HCT116 (cell line): ENCODE measurements around the gene AAMP. TPM values are rescaled to one million over a fixed set of nuclear protein-coding genes. Genes with fewer than 3 reads are reported as not detected.

Source experiments
- ATAC-seq: fragments of 200-7000 bp; cut with Tn5 transposase; 2 replicates; pipeline ENCODE4 v1.9.1; 2020; ENCODE audit warnings: mild to moderate bottlenecking, moderate library complexity
- BruUV-seq: library from RNA; stranded (reverse); fragments of 400-500 nt; replicated peaks from 2 replicates; lab custom pipeline; 2021; lab: Mats Ljungman, UMichigan
- CTCF ChIA-PET: fragments of 300-600 bp; sonication (Branson Sonifier 250); formaldehyde crosslinking; loops from one replicate; lab custom pipeline; 2021; ENCODE audit warnings: antibody characterized with exemption; lab: Charles Lee
- POLR2A ChIA-PET: fragments of 300-600, 350-600 bp; sonication (Branson Sonifier 250); formaldehyde crosslinking; loops from one replicate; lab custom pipeline; 2021; ENCODE audit warnings: antibody characterized with exemption; lab: Charles Lee
- RAD21 ChIA-PET, 2 experiments: fragments of 300-600 bp; sonication (Branson Sonifier 250); formaldehyde crosslinking; loops; one replicate each; lab custom pipeline; 2023; ENCODE audit warnings: low total read pairs in 2 of 2; ENCODE audit not compliant: uncharacterized antibody in 2 of 2, unreplicated experiment in 2 of 2, low non-redundant PET in 1 of 2; lab: Charles Lee
- DNase-seq: peaks from one replicate; pipeline ENCODE4 v3.0.0-alpha.2; 2010; ENCODE audit warnings: low read depth, low spot score
- H2AFZ ChIP-seq: fragments of 200-600 bp; shearing (Covaris generic), sonication (generic); 2 replicates; pipeline ENCODE4 v1.6.1; 2017; ENCODE audit warnings: low read depth, mixed run types, mixed read lengths, antibody characterized with exemption, low read length; ENCODE audit not compliant: poor library complexity, severe bottlenecking
- H3K27ac ChIP-seq: 2 replicates; pipeline ENCODE4 v1.5.1; 2012; ENCODE audit warnings: low read depth, low read length
- H3K27me3 ChIP-seq: fragments of 200-600 bp; sonication (generic); 2 replicates; pipeline ENCODE4 v1.6.1; 2016; ENCODE audit warnings: mixed run types, low read length, mixed read lengths; ENCODE audit not compliant: insufficient read depth
- H3K36me3 ChIP-seq, 2 experiments: fragments of 200-500 bp in 1 of 2; fragments of 200-600 bp in 1 of 2; sonication (Bioruptor generic) in 1 of 2; sonication (generic) in 1 of 2; 2 replicates each; pipeline versions ENCODE4 v1.5.1 to v1.6.1; 2014 to 2016; ENCODE audit warnings: low read length in 2 of 2, inconsistent platforms in 1 of 2, mixed read lengths in 1 of 2, mixed run types in 1 of 2; ENCODE audit not compliant: insufficient read depth in 2 of 2, control insufficient read depth in 1 of 2
- H3K4me1 ChIP-seq, 2 experiments: fragments of 200-600 bp in 1 of 2; sonication (generic) in 1 of 2; 2 replicates each; pipeline versions ENCODE4 v1.5.1 to v1.6.1; 2012 to 2017; ENCODE audit warnings: low read length in 2 of 2, inconsistent platforms in 1 of 2, mild to moderate bottlenecking in 1 of 2, mixed read lengths in 1 of 2, mixed run types in 1 of 2, moderate library complexity in 1 of 2; ENCODE audit not compliant: insufficient read depth in 2 of 2, control insufficient read depth in 1 of 2
- H3K4me2 ChIP-seq: fragments of 200-600 bp; sonication (generic); 2 replicates; pipeline ENCODE4 v1.6.1; 2017; ENCODE audit warnings: mixed run types, low read length, mixed read lengths
- H3K4me3 ChIP-seq, 2 experiments: fragments of 200-600 bp in 1 of 2; sonication (generic) in 1 of 2; replicated peaks in 1 of 2; 2 replicates each; pipeline ENCODE4 v1.5.1; 2011 to 2016; ENCODE audit warnings: low read length in 2 of 2, control low read depth in 1 of 2, low read depth in 1 of 2, mild to moderate bottlenecking in 1 of 2, mixed read lengths in 1 of 2, mixed run types in 1 of 2
- H3K79me2 ChIP-seq: fragments of 200-600 bp; sonication (generic); 2 replicates; pipeline ENCODE4 v1.6.1; 2017; ENCODE audit warnings: mild to moderate bottlenecking, mixed run types, low read length, moderate library complexity, mixed read lengths; ENCODE audit not compliant: insufficient read depth
- H3K9ac ChIP-seq: fragments of 200-600 bp; sonication (generic); 2 replicates; pipeline ENCODE4 v1.6.1; 2016; ENCODE audit warnings: low read length, mixed read lengths
- H3K9me2 ChIP-seq: fragments of 200-600 bp; sonication (generic), shearing (Covaris generic); 2 replicates; pipeline ENCODE4 v1.6.1; 2017; ENCODE audit warnings: mixed run types, mild to moderate bottlenecking, moderate library complexity; ENCODE audit not compliant: insufficient read depth
- H3K9me3 ChIP-seq, 2 experiments: fragments of 200-500 bp in 1 of 2; fragments of 200-600 bp in 1 of 2; sonication (Bioruptor generic) in 1 of 2; sonication (generic) in 1 of 2; 2 replicates each; pipeline ENCODE4 v1.6.1; 2014 to 2017; ENCODE audit warnings: low read length in 2 of 2, mixed read lengths in 2 of 2, inconsistent platforms in 1 of 2, low read depth in 1 of 2, mild to moderate bottlenecking in 1 of 2, mixed run types in 1 of 2, moderate library complexity in 1 of 2; ENCODE audit not compliant: control insufficient read depth in 1 of 2, insufficient read depth in 1 of 2
- H4K20me1 ChIP-seq: fragments of 200-600 bp; sonication (generic), shearing (Covaris generic); 2 replicates; pipeline ENCODE4 v1.6.1; 2017; ENCODE audit warnings: mixed run types, mild to moderate bottlenecking, moderate library complexity; ENCODE audit not compliant: insufficient read depth
- ATF3 ChIP-seq: IDR thresholded peaks from 2 replicates; pipeline ENCODE4 v1.6.1; 2012
- CEBPB ChIP-seq: IDR thresholded peaks from 2 replicates; pipeline ENCODE4 v1.6.1; 2012; ENCODE audit warnings: low read depth
- CTCF ChIP-seq, 3 experiments: fragments of 200-600 bp in 1 of 3; sonication (generic) in 1 of 3; IDR thresholded peaks in 2 of 3; conservative IDR thresholded peaks in 1 of 3; 2 replicates each; pipeline ENCODE4 v1.5.1; 2012 to 2017; ENCODE audit warnings: low read depth in 2 of 3, low read length in 2 of 3, antibody characterized with exemption in 1 of 3, borderline replicate concordance in 1 of 3, control low read depth in 1 of 3, mild to moderate bottlenecking in 1 of 3, mixed read lengths in 1 of 3, mixed run types in 1 of 3, moderate library complexity in 1 of 3; ENCODE audit not compliant: insufficient read depth in 1 of 3
- JUND ChIP-seq: IDR thresholded peaks from 2 replicates; pipeline ENCODE4 v1.6.1; 2012
- RAD21 ChIP-seq: IDR thresholded peaks from 2 replicates; pipeline ENCODE4 v1.6.1; 2012; ENCODE audit warnings: low read depth, mild to moderate bottlenecking
- REST ChIP-seq: IDR thresholded peaks from 2 replicates; pipeline ENCODE4 v1.6.1; 2012; ENCODE audit warnings: low read depth
- SIN3A ChIP-seq: IDR thresholded peaks from 2 replicates; pipeline ENCODE4 v1.6.1; 2012; ENCODE audit warnings: low read depth
- SRF ChIP-seq: IDR thresholded peaks from 2 replicates; pipeline ENCODE4 v1.6.1; 2012; ENCODE audit warnings: low read depth
- TCF7L2 ChIP-seq: IDR thresholded peaks from 2 replicates; pipeline ENCODE4 v1.7.0; 2011; ENCODE audit warnings: borderline replicate concordance, inconsistent platforms; ENCODE audit not compliant: insufficient read depth, insufficient read length; ENCODE audit errors: extremely low read depth
- YY1 ChIP-seq: IDR thresholded peaks from 2 replicates; pipeline ENCODE4 v1.6.1; 2011; ENCODE audit warnings: low read length, low read depth, moderate library complexity, mild to moderate bottlenecking; ENCODE audit not compliant: insufficient replicate concordance; ENCODE audit errors: extremely low read depth
- ZNF274 ChIP-seq: fragments of 200-500 bp; sonication (Bioruptor generic); IDR thresholded peaks from 2 replicates; pipeline ENCODE4 v1.6.1; 2014; ENCODE audit warnings: mild to moderate bottlenecking, low read depth, low read length, inconsistent platforms
- intact Hi-C: fragments of 100-400 bp; cut with micrococcal nuclease; formaldehyde crosslinking; loops from 2 replicates; pipeline ENCODE4 v1.10.0; 2022
- total RNA-seq: library from RNA; stranded (reverse); gene quantifications from one replicate; pipeline ENCODE4 v1.2.1, GENCODE V29; 2021; ENCODE audit not compliant: unreplicated experiment
- TF ChIP-seq, protein P1 (sequence below): IDR thresholded peaks from 2 replicates; pipeline ENCODE4 v1.6.1; 2011; ENCODE audit warnings: mild to moderate bottlenecking, low read length, moderate library complexity; ENCODE audit not compliant: insufficient replicate concordance; ENCODE audit errors: extremely low read depth

Gene AAMP
- total RNA-seq, 1 experiment from 2014 or later: 111 TPM

- ChIA-PET RAD21 (no interaction called here), POLR2A (interaction anchor here (0.6 kb wide), 1 partner anchor 32 kb away, joined by 3 read pairs; no protein-coding TSS in a partner anchor), CTCF (no interaction called here)
- H3K36me3 ChIP-seq: peaks cover 20 to 27% of the 10 kb centered on the region in 2 experiments; a peak in 3 of 4 replicates
- H3K79me2 ChIP-seq: peaks cover 45% of the 10 kb centered on the region
- no peaks in the 10 kb centered on the region for H3K27me3 ChIP-seq
- H2AFZ ChIP-seq: no peak overlapping the region
- intact Hi-C loops: no loop called here
- H3K9me2 ChIP-seq: no peaks in the 10 kb centered on the region
- peaks cover 9 to 24% of the 10 kb centered on the region in 2 experiments for H3K4me1 ChIP-seq
- DNase-seq (no peak), ATAC-seq (no peak)
- H3K4me2 ChIP-seq: no peak overlapping the region
- TF ChIP-seq RAD21 (no peak), TCF7L2 (no peak), REST (no peak), SRF (no peak), SIN3A (no peak), ZNF274 (no peak), ATF3 (no peak), JUND (no peak), CTCF (IDR thresholded peaks at IDR 0.05 in 2 of 3, conservative IDR thresholded peaks at IDR 0.05 in 1 of 3; ENCODE audit: borderline replicate concordance in 1 of 3, insufficient read depth in 1 of 3, low read depth in 2 of 3, low read length in 2 of 3) (no peak), YY1 (no peak), CEBPB (no peak)
- TF ChIP-seq, protein P1, sequence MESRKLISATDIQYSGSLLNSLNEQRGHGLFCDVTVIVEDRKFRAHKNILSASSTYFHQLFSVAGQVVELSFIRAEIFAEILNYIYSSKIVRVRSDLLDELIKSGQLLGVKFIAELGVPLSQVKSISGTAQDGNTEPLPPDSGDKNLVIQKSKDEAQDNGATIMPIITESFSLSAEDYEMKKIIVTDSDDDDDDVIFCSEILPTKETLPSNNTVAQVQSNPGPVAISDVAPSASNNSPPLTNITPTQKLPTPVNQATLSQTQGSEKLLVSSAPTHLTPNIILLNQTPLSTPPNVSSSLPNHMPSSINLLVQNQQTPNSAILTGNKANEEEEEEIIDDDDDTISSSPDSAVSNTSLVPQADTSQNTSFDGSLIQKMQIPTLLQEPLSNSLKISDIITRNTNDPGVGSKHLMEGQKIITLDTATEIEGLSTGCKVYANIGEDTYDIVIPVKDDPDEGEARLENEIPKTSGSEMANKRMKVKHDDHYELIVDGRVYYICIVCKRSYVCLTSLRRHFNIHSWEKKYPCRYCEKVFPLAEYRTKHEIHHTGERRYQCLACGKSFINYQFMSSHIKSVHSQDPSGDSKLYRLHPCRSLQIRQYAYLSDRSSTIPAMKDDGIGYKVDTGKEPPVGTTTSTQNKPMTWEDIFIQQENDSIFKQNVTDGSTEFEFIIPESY: no peak
- BruUV-seq: no TSS peak
- H3K27ac ChIP-seq: no peak overlapping the region
- no peak overlapping the region for H3K4me3 ChIP-seq
- no peaks in the 10 kb centered on the region for H3K9me3 ChIP-seq
- H4K20me1 ChIP-seq: no peaks in the 10 kb centered on the region
- H3K9ac ChIP-seq: no peak overlapping the region
Measured at GRCh38 chr2:218281449-218281848, 11.5 kb upstream of the AAMP start.
